NCI-H2107 treated with DMSO at 0.1 percent for 48 hours (cell line): ENCODE data around the gene CD38.

Source experiments
- DNase-seq: peaks from one replicate; lab custom pipeline; 2025; ENCODE audit not compliant: unreplicated experiment; lab: John Stamatoyannopoulos, UW

Gene CD38

GRCh38 chr4:15894921-15895916 is 117.1 kb downstream of the CD38 start:
- DNase-seq, result no peak

GRCh38 chr4:15897577-15897976 is 119.4 kb downstream of the CD38 start:
- DNase-seq, result no peak

GRCh38 chr4:15898902-15899301 is 120.8 kb downstream of the CD38 start:
- no peak for DNase-seq

GRCh38 chr4:15899511-15899910 is 121.4 kb downstream of the CD38 start:
- DNase-seq, result no peak

GRCh38 chr4:15901007-15901406 is 122.9 kb downstream of the CD38 start:
- DNase-seq, result no peak

GRCh38 chr4:15901998-15902397 is 123.9 kb downstream of the CD38 start:
- DNase-seq, result no peak

- no peak for DNase-seq
These were observed 124.6 kb downstream of the CD38 start for GRCh38 chr4:15902746-15903145.
